NCI-H146 (cell line): ENCODE data around the gene NOS3.

Source experiments
- DNase-seq: peaks from one replicate; lab custom pipeline; 2025; lab: John Stamatoyannopoulos, UW

The NOS3 gene

GRCh38 chr7:151058781-151059366, 68.1 kb downstream of the NOS3 start:
- DNase-seq = peak; percentile 33

- DNase-seq = peak; percentile 63
These were observed 68.7 kb downstream of the NOS3 start, which contains the start of gene SLC4A2 for GRCh38 chr7:151059367-151060112. TSS of gene SLC4A2 (plus strand) at chr7:151059589. CDS start at chr7:151061988, 2,399 bp downstream.

- no peak for DNase-seq
These were observed 69.2 kb downstream of the NOS3 start for GRCh38 chr7:151060113-151060415.

- DNase-seq = peak; percentile 13
These were observed 69.8 kb downstream of the NOS3 start for GRCh38 chr7:151060416-151061212.

GRCh38 chr7:151061213-151062110, 70.6 kb downstream of the NOS3 start:
- no peak for DNase-seq

- no peak for DNase-seq
These were observed 71.2 kb downstream of the NOS3 start for GRCh38 chr7:151062111-151062398.

GRCh38 chr7:151062399-151063211, 71.8 kb downstream of the NOS3 start:
- DNase-seq = no peak

GRCh38 chr7:151063212-151063561, 72.4 kb downstream of the NOS3 start:
- no peak for DNase-seq
